A673 (cell line): ENCODE data around the gene ADGRG7. TPM values are rescaled to one million over a fixed set of nuclear protein-coding genes. Genes with fewer than 3 reads are reported as not detected.

ENCODE experiments used
- BruUV-seq: library from RNA; stranded (reverse); fragments of 400-500 nt; replicated peaks from 2 replicates; lab custom pipeline; 2021; lab: Mats Ljungman, UMichigan
- CTCF ChIA-PET: fragments of 300-600 bp; sonication (Branson Sonifier 250); formaldehyde crosslinking; loops from one replicate; lab custom pipeline; 2022; ENCODE audit warnings: antibody characterized with exemption; lab: Charles Lee
- POLR2A ChIA-PET: fragments of 300-600 bp; sonication (Branson Sonifier 250); formaldehyde crosslinking; loops from one replicate; lab custom pipeline; 2022; ENCODE audit warnings: antibody characterized with exemption; ENCODE audit not compliant: low non-redundant PET; lab: Charles Lee
- DNase-seq: peaks from one replicate; pipeline ENCODE4 v3.0.0-alpha.2; 2015; ENCODE audit warnings: low spot score
- H3K27ac ChIP-seq: fragments of 200-600 bp; sonication (generic); 2 replicates; pipeline ENCODE4 v1.5.1; 2016; ENCODE audit warnings: mixed run types, low read depth, mild to moderate bottlenecking, mixed read lengths, antibody characterized with exemption, low read length; ENCODE audit not compliant: poor library complexity, severe bottlenecking
- H3K27me3 ChIP-seq: fragments of 200-600 bp; sonication (generic); replicated peaks from 2 replicates; pipeline ENCODE4 v1.6.1; 2017; ENCODE audit warnings: mixed run types, low read depth, mild to moderate bottlenecking, mixed read lengths, antibody characterized with exemption, low read length; ENCODE audit not compliant: insufficient read depth, poor library complexity
- H3K36me3 ChIP-seq: fragments of 200-600 bp; sonication (generic); 2 replicates; pipeline ENCODE4 v1.6.1; 2016; ENCODE audit warnings: mixed run types, mild to moderate bottlenecking, mixed read lengths, antibody characterized with exemption, low read length; ENCODE audit not compliant: insufficient read depth, poor library complexity, severe bottlenecking
- H3K4me1 ChIP-seq: fragments of 200-600 bp; sonication (generic); 2 replicates; pipeline ENCODE4 v1.6.1; 2017; ENCODE audit warnings: mixed run types, mild to moderate bottlenecking, mixed read lengths, antibody characterized with exemption, low read length; ENCODE audit not compliant: insufficient read depth, poor library complexity, severe bottlenecking
- H3K4me3 ChIP-seq: fragments of 200-600 bp; sonication (generic); 2 replicates; pipeline ENCODE4 v1.5.1; 2016; ENCODE audit warnings: low read depth, mixed run types, mild to moderate bottlenecking, mixed read lengths, low read length; ENCODE audit not compliant: poor library complexity, severe bottlenecking
- H3K9me3 ChIP-seq: fragments of 200-600 bp; sonication (generic); 2 replicates; pipeline ENCODE4 v1.6.1; 2016; ENCODE audit warnings: mixed run types, low read depth, mild to moderate bottlenecking, mixed read lengths, antibody characterized with exemption, low read length; ENCODE audit not compliant: poor library complexity, severe bottlenecking
- EZH2 ChIP-seq: fragments of 200-600 bp; sonication (generic); IDR thresholded peaks from 2 replicates; pipeline ENCODE4 v1.6.1; 2017; ENCODE audit warnings: borderline replicate concordance, low read depth, mild to moderate bottlenecking, mixed read lengths, antibody characterized with exemption, low read length; ENCODE audit not compliant: poor library complexity, severe bottlenecking
- intact Hi-C: fragments of 100-400 bp; cut with micrococcal nuclease; formaldehyde crosslinking; loops from one replicate; pipeline ENCODE4 v1.10.0; 2022; ENCODE audit not compliant: unreplicated experiment
- total RNA-seq: library from RNA; stranded (reverse); gene quantifications from 2 replicates; pipeline ENCODE4 v1.2.3, GENCODE V29; 2021
- TF ChIP-seq, protein P1 (sequence below): fragments of 300-800, 200-600 bp; sonication (generic); conservative IDR thresholded peaks from 2 replicates; pipeline ENCODE4 v1.5.1; 2017; ENCODE audit warnings: low read depth, mild to moderate bottlenecking, antibody characterized with exemption, low read length, moderate library complexity, mixed read lengths

The ADGRG7 gene
- total RNA-seq, 1 experiment from 2014 or later: 2.4 TPM

DNA sequence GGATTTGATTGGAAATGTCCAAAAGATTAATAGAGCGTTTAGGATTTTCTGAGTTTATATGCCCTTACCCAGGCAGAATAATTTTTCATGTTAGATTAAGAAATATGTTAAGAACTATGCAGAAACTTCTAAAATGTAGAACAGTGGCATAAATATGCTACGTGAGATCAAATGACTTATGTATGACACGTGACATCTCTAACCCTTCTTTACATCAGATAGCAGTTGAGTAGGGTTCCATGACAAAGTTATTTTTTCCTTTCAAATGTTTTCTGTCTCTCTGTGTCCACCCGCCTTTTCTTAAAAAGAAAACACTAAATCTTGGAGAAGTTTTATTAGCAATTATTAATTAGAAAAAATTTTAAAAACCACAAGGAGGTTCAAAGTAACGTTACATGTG is 91.3 kb downstream of the ADGRG7 start:
- no peak for TF ChIP-seq EZH2
- TF ChIP-seq, protein P1, sequence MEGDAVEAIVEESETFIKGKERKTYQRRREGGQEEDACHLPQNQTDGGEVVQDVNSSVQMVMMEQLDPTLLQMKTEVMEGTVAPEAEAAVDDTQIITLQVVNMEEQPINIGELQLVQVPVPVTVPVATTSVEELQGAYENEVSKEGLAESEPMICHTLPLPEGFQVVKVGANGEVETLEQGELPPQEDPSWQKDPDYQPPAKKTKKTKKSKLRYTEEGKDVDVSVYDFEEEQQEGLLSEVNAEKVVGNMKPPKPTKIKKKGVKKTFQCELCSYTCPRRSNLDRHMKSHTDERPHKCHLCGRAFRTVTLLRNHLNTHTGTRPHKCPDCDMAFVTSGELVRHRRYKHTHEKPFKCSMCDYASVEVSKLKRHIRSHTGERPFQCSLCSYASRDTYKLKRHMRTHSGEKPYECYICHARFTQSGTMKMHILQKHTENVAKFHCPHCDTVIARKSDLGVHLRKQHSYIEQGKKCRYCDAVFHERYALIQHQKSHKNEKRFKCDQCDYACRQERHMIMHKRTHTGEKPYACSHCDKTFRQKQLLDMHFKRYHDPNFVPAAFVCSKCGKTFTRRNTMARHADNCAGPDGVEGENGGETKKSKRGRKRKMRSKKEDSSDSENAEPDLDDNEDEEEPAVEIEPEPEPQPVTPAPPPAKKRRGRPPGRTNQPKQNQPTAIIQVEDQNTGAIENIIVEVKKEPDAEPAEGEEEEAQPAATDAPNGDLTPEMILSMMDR: no peak
- no peaks in the 10 kb centered on the region for H3K9me3 ChIP-seq
- H3K4me1 ChIP-seq: no peaks in the 10 kb centered on the region
- ChIA-PET POLR2A (no interaction called here), CTCF (no interaction called here)
- no TSS peak for BruUV-seq
- H3K27me3 ChIP-seq: no peaks in the 10 kb centered on the region
- H3K36me3 ChIP-seq: no peaks in the 10 kb centered on the region
- no peak for DNase-seq
- no peak overlapping the region for H3K4me3 ChIP-seq
- no peak overlapping the region for H3K27ac ChIP-seq
- intact Hi-C loops: no loop called here

DNA sequence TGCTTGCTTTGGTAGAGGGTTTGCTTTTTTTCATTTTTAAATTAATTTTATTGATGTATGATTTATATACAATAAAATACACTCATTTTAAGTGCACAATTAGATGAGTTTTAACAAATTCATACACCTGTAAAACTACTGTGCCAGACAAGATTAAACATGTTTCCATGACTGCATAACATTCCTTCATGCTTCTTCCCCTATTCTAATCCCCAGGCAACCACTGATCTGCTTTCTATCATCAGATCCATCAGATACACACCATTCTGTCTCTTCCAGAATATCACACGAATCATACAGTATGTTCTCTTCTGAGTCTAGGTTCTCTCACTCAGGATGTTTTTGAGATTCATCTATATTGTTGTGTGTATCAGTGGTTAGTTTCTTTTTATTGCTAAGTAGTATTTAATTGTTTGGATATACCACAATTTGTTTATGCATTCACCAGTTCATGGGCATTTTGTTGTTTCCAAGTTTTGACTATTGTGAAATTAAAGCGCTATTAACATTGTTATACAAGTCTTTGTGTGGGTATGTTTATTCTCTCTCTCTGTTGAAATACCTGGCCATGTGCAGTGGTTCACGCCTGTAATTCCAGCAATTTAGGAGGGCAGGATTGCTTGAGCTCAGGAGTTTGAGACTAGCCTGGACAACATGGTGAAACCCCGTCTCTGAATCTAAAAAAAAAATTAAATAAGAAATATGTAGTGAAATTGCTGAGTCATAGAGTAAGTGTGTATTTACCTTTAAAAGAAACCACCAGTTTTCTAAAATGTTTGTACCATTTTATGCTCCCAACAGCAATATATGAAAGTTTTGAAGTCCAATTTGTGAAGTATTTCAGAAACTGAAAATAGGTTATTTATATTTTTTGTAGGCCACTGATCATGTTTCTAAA is 92.9 kb downstream of the ADGRG7 start:
- POLR2A ChIA-PET: no interaction called here
- no peak overlapping the region for H3K27ac ChIP-seq
- H3K36me3 ChIP-seq: no peaks in the 10 kb centered on the region
- TF ChIP-seq EZH2: no peak
- TF ChIP-seq, protein P1: no peak
- DNase-seq: no peak
- no peaks in the 10 kb centered on the region for H3K27me3 ChIP-seq
- H3K4me1 ChIP-seq: no peaks in the 10 kb centered on the region
- no peak overlapping the region for H3K4me3 ChIP-seq
- CTCF ChIA-PET: no interaction called here
- BruUV-seq: no TSS peak
- intact Hi-C loops: no loop called here
- no peaks in the 10 kb centered on the region for H3K9me3 ChIP-seq

DNA sequence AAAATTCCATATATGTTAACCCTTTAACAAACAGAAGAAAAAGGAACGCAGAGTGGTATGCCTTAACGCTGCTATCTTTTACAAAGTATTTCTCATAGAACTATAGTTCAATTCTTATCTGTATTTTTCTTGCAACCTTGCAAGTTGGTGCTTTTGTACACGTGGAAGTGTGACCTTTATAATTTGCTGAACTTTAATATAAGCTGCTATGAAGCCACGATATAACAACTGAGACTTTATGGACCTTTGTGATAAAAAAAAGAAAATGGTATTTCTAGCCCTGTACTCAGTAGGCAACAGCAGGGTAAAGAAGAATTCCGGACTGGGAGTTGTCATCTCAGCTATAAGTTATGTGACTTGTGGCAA is 93.6 kb downstream of the ADGRG7 start:
- ChIA-PET POLR2A (no interaction called here), CTCF (no interaction called here)
- DNase-seq: no peak
- Histone ChIP-seq H3K36me3 (no peaks in the 10 kb centered on the region), H3K9me3 (no peaks in the 10 kb centered on the region), H3K4me1 (no peaks in the 10 kb centered on the region), H3K27me3 (no peaks in the 10 kb centered on the region), H3K27ac (no peak overlapping the region), H3K4me3 (no peak overlapping the region)
- intact Hi-C loops: no loop called here
- TF ChIP-seq EZH2: no peak
- TF ChIP-seq, protein P1: no peak
- BruUV-seq: no TSS peak
